Effector memory CD4-positive, alpha-beta T cell (primary cell): ENCODE data around the gene ZFYVE1.

ENCODE experiments used
- DNase-seq, 3 donors: peaks; one replicate each; pipeline ENCODE4 v3.0.0-alpha.2; 2020
- H3K27ac ChIP-seq: 2 replicates; pipeline ENCODE4 v1.7.0; 2013; ENCODE audit warnings: mild to moderate bottlenecking, low read length, moderate library complexity; ENCODE audit not compliant: insufficient read depth, poor library complexity, severe bottlenecking
- H3K27me3 ChIP-seq: replicated peaks from 2 replicates; pipeline ENCODE4 v1.7.0; 2013; ENCODE audit warnings: mild to moderate bottlenecking, low read length; ENCODE audit not compliant: insufficient read depth, control insufficient read depth, poor library complexity, severe bottlenecking
- H3K36me3 ChIP-seq: 2 replicates; pipeline ENCODE4 v1.7.0; 2013; ENCODE audit warnings: mild to moderate bottlenecking, low read length, moderate library complexity; ENCODE audit not compliant: control insufficient read depth, insufficient read depth
- H3K4me1 ChIP-seq: 2 replicates; pipeline ENCODE4 v1.7.0; 2013; ENCODE audit warnings: low read length, mild to moderate bottlenecking; ENCODE audit not compliant: control insufficient read depth, insufficient read depth, poor library complexity, severe bottlenecking
- H3K4me3 ChIP-seq: 2 replicates; pipeline ENCODE4 v1.7.0; 2013; ENCODE audit warnings: low read length, low read depth, mild to moderate bottlenecking; ENCODE audit not compliant: insufficient read depth, poor library complexity, severe bottlenecking
- H3K9me3 ChIP-seq: 2 replicates; pipeline ENCODE4 v1.7.0; 2013; ENCODE audit warnings: mild to moderate bottlenecking, low read length, moderate library complexity; ENCODE audit not compliant: control insufficient read depth

ZFYVE1 gene

GRCh38 chr14:72947366-72948160, 79.3 kb downstream of the ZFYVE1 start:
- peaks cover 22% of the 10 kb centered on the region for H3K36me3 ChIP-seq
- H3K27ac ChIP-seq: no peak overlapping the region
- no peak for DNase-seq
- H3K4me3 ChIP-seq: no peak overlapping the region
- no peaks in the 10 kb centered on the region for H3K27me3 ChIP-seq
- no peaks in the 10 kb centered on the region for H3K4me1 ChIP-seq
- no peaks in the 10 kb centered on the region for H3K9me3 ChIP-seq

- H3K4me1 ChIP-seq: no peaks in the 10 kb centered on the region
- DNase-seq: no peak
- H3K36me3 ChIP-seq: peaks cover 33% of the 10 kb centered on the region
- no peak overlapping the region for H3K27ac ChIP-seq
- no peaks in the 10 kb centered on the region for H3K9me3 ChIP-seq
- no peak overlapping the region for H3K4me3 ChIP-seq
- H3K27me3 ChIP-seq: no peaks in the 10 kb centered on the region
Measured at GRCh38 chr14:72946491-72946890, 80.4 kb downstream of the ZFYVE1 start.

GRCh38 chr14:72945356-72946027, 81.4 kb downstream of the ZFYVE1 start:
- Histone ChIP-seq H3K27me3 (no peaks in the 10 kb centered on the region), H3K4me3 (no peak overlapping the region), H3K36me3 (peaks cover 39% of the 10 kb centered on the region), H3K27ac (no peak overlapping the region), H3K9me3 (no peaks in the 10 kb centered on the region), H3K4me1 (no peaks in the 10 kb centered on the region)
- DNase-seq: no peak

DNA sequence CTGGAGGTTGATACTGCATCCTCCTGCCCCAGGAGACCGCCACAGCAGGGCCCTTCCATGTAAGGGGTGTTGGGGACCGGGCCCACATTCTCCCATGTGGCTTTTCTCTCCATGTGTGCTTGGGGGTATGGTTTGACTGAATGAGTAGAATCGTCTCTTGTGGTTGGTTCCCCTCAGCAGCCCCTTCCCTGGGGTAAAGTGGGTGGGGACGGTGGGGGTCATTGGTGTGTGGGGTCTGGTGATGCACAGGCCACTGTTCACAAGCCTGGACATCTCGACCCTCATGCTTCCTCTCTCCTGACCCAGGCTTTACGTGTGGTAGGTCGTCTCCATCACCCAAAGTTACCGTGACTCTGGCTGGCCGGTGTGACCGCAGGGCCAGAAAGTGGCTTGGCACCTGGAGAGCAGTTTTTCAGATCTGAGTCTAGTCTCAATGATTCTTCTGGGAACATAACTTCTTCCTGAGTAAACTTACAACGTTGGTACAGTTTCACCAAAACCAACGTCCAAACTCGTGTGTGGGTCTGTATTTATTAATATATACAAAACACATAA, 83.0 kb downstream of the ZFYVE1 start:
- H3K27me3 ChIP-seq: no peaks in the 10 kb centered on the region
- H3K4me1 ChIP-seq: no peaks in the 10 kb centered on the region
- no peak overlapping the region for H3K4me3 ChIP-seq
- H3K36me3 ChIP-seq: peaks cover 49% of the 10 kb centered on the region
- no peak overlapping the region for H3K27ac ChIP-seq
- no peaks in the 10 kb centered on the region for H3K9me3 ChIP-seq
- DNase-seq: no peak

DNA sequence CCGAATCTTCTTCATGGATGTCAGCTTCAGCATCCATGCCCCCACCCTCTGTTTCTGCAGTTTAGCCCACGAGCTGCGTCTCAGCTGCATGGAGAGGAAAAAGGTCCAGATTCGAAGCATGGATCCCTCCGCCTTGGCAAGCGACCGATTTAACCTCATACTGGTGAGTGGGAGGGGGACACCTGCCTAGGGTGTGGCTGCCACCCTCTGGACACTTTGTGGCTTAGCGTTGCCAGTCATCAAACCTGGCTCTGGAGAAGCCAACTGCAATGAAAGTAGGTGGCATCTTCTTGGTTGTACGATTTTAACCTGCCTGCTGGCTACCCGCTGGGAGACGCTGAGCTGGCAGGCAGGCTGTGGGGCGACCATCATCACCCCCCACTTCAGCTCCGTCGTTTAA, 84.0 kb downstream of the ZFYVE1 start:
- no peaks in the 10 kb centered on the region for H3K9me3 ChIP-seq
- no peak overlapping the region for H3K4me3 ChIP-seq
- no peak for DNase-seq
- H3K27ac ChIP-seq: no peak overlapping the region
- H3K4me1 ChIP-seq: no peaks in the 10 kb centered on the region
- H3K27me3 ChIP-seq: no peaks in the 10 kb centered on the region
- peaks cover 52% of the 10 kb centered on the region for H3K36me3 ChIP-seq

DNA sequence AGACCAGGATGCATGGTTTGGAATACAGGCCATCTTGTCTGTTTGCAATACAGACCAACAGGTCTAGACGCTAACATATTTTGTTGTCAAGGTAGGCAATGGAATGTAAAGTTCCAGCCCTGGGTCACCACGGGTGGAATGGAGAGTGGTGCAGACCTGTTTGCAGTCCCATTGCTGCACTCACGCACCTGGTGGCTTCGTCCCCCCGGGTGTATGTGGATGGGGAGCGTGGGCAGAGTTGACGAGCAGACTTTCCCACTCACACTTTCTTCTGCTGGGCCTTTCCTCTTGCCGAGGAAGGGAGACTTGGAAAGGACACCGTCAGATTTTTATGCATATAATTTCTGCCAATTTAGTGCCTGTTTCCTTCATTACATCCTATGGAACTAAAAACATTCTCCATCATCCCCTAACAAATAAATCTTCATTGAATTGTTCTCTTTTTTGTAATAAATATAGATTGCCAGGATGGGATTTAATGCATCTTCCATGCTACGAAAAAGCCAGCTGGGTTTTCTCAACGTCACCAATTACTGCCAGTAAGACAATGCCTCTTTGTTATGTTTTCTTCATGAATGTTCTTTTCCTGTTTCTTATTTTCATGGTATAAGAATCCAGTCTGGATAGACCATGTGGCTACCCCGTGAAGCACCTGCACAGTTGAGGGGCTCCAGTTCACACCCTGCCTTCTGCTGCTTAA, 85.5 kb downstream of the ZFYVE1 start:
- Histone ChIP-seq H3K36me3 (peaks cover 42% of the 10 kb centered on the region), H3K9me3 (no peaks in the 10 kb centered on the region), H3K4me1 (no peaks in the 10 kb centered on the region), H3K4me3 (no peak overlapping the region), H3K27ac (no peak overlapping the region), H3K27me3 (no peaks in the 10 kb centered on the region)
- DNase-seq: no peak

DNA sequence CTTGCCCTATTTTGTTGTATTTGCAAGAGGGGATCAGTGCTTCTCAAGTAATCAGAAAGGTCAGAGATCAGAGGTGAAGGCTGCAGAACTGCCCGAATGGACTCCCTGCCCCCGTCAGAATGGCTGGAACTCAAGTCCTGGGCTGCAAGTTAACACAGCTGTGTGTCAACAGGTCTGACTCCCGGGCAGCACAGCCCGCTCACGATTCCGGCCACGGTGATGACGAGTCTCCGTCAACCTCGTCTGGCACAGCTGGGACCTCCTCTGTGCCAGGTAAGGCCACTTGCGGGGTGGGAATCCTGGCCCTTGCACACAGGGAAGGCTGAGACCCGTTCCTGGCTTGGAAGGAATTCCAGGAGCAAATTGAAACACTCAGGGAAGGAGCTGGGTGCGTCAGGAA, 87.3 kb downstream of the ZFYVE1 start:
- no peaks in the 10 kb centered on the region for H3K27me3 ChIP-seq
- H3K9me3 ChIP-seq: no peaks in the 10 kb centered on the region
- H3K4me3 ChIP-seq: no peak overlapping the region
- DNase-seq: no peak
- H3K36me3 ChIP-seq: peaks cover 42% of the 10 kb centered on the region
- H3K27ac ChIP-seq: no peak overlapping the region
- H3K4me1 ChIP-seq: no peaks in the 10 kb centered on the region

DNA sequence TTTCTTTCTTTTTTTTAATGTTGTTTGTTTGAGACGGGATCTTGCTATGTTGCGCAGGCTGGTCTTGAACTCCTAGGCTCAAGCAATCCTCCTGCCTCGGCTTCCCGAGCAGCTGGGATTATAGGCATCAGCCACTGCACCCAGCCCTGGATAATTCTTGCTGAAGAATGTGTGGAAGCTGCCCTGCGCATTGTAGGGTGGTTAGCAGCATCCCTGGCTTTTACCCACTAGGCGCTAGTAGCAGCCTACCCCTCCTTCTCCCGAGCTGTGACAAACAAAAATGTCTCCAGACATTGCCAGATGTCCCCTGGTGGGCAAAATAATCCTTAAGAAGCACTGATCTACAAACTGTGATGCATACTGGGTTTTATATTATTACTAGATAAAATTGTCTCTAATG, 94.0 kb downstream of the ZFYVE1 start:
- Histone ChIP-seq H3K27me3 (no peaks in the 10 kb centered on the region), H3K27ac (no peak overlapping the region), H3K4me3 (no peak overlapping the region), H3K4me1 (no peaks in the 10 kb centered on the region), H3K9me3 (no peaks in the 10 kb centered on the region), H3K36me3 (no peaks in the 10 kb centered on the region)
- DNase-seq: no peak

GRCh38 chr14:72929316-72930080, 97.4 kb downstream of the ZFYVE1 start:
- Histone ChIP-seq H3K27me3 (no peaks in the 10 kb centered on the region), H3K27ac (no peak overlapping the region), H3K36me3 (no peaks in the 10 kb centered on the region), H3K9me3 (no peaks in the 10 kb centered on the region), H3K4me1 (peaks cover 12% of the 10 kb centered on the region), H3K4me3 (no peak overlapping the region)
- DNase-seq: no peak
